Panc1 (cell line): ENCODE results near the gene PDHB. TPM values are rescaled to one million over a fixed set of nuclear protein-coding genes. Genes with fewer than 3 reads are reported as not detected.

Experiments used
- ATAC-seq: fragments of 200-7000 bp; cut with Tn5 transposase; 2 replicates; pipeline ENCODE4 v1.9.1; 2020; ENCODE audit warnings: mild to moderate bottlenecking, moderate library complexity
- BruUV-seq: library from RNA; stranded (reverse); fragments of 400-500 nt; replicated peaks from 2 replicates; lab custom pipeline; 2021; lab: Mats Ljungman, UMichigan
- CTCF ChIA-PET: fragments of 300-600 bp; sonication (Branson Sonifier 250); formaldehyde crosslinking; loops from one replicate; lab custom pipeline; 2022; ENCODE audit warnings: antibody characterized with exemption; lab: Charles Lee
- POLR2A ChIA-PET: fragments of 300-600 bp; sonication (Branson Sonifier 250); formaldehyde crosslinking; loops from one replicate; lab custom pipeline; 2022; ENCODE audit warnings: antibody characterized with exemption; lab: Charles Lee
- DNase-seq: peaks from one replicate; pipeline ENCODE4 v3.0.0-alpha.2; 2010; ENCODE audit warnings: low read depth, low spot score
- H3K27ac ChIP-seq: 2 replicates; pipeline ENCODE4 v1.5.1; 2011; ENCODE audit warnings: mild to moderate bottlenecking, low read length, inconsistent platforms
- H3K27me3 ChIP-seq: fragments of 200-500 bp; sonication (Bioruptor generic); 2 replicates; pipeline ENCODE4 v1.6.0; 2014; ENCODE audit warnings: low read length, inconsistent platforms; ENCODE audit not compliant: control insufficient read depth, insufficient read depth
- H3K36me3 ChIP-seq: fragments of 200-500 bp; sonication (Bioruptor generic); 2 replicates; pipeline ENCODE4 v1.5.1; 2014; ENCODE audit warnings: inconsistent platforms, mild to moderate bottlenecking, low read length, moderate library complexity; ENCODE audit not compliant: control insufficient read depth, insufficient read depth
- H3K4me1 ChIP-seq: 2 replicates; pipeline ENCODE4 v1.5.1; 2011; ENCODE audit warnings: inconsistent platforms, mild to moderate bottlenecking, low read length, moderate library complexity; ENCODE audit not compliant: control insufficient read depth, insufficient read depth
- H3K4me3 ChIP-seq, 2 experiments: 2 replicates each; pipeline ENCODE4 v1.5.1; 2011 to 2012; ENCODE audit warnings: low read depth in 2 of 2, low read length in 2 of 2, mild to moderate bottlenecking in 2 of 2, inconsistent platforms in 1 of 2, moderate library complexity in 1 of 2
- H3K9me3 ChIP-seq: fragments of 200-500 bp; sonication (Bioruptor generic); 2 replicates; pipeline ENCODE4 v1.5.1; 2014; ENCODE audit warnings: low read depth, mild to moderate bottlenecking, inconsistent platforms, low read length, moderate library complexity; ENCODE audit not compliant: control insufficient read depth, insufficient read depth
- CTCF ChIP-seq: fragments of 450-650 bp; IDR thresholded peaks from 2 replicates; pipeline ENCODE4 v1.5.1; 2017; ENCODE audit warnings: mild to moderate bottlenecking
- POLR2AphosphoS5 ChIP-seq: IDR thresholded peaks from 2 replicates; pipeline ENCODE4 v1.6.1; 2012; ENCODE audit warnings: mild to moderate bottlenecking, low read depth, low read length, moderate library complexity
- REST ChIP-seq, 2 experiments: IDR thresholded peaks; 2 replicates each; pipeline ENCODE4 v1.6.1; 2011 to 2012; ENCODE audit warnings: low read depth in 2 of 2, control low read depth in 1 of 2, low read length in 1 of 2, mild to moderate bottlenecking in 1 of 2, moderate library complexity in 1 of 2; ENCODE audit not compliant: insufficient read depth in 1 of 2
- SIN3A ChIP-seq: IDR thresholded peaks from 2 replicates; pipeline ENCODE4 v1.6.1; 2012; ENCODE audit warnings: low read depth, mild to moderate bottlenecking, low read length, moderate library complexity, borderline replicate concordance; ENCODE audit not compliant: insufficient read depth
- TCF7L2 ChIP-seq: IDR thresholded peaks from 2 replicates; pipeline ENCODE4 v1.6.1; 2011; ENCODE audit warnings: mild to moderate bottlenecking, low read depth, low read length, inconsistent platforms
- in situ Hi-C: cut with HindIII; loops from 2 replicates; pipeline ENCODE4 v1.10.0; 2016; ENCODE audit warnings: low sequenced_read_pairs, low pct_unique_long_range_greater_than_20kb
- intact Hi-C: fragments of 100-400 bp; cut with micrococcal nuclease; formaldehyde crosslinking; loops from one replicate; pipeline ENCODE4 v1.10.0; 2022; ENCODE audit not compliant: unreplicated experiment
- total RNA-seq: library from RNA; stranded (reverse); gene quantifications from one replicate; pipeline ENCODE4 v1.2.1, GENCODE V29; 2021; ENCODE audit not compliant: unreplicated experiment

The PDHB gene
- total RNA-seq, 1 experiment from 2014 or later = 66.6 TPM

GRCh38 chr3:58409663-58410062 is 24.0 kb downstream of the PDHB start:
- CTCF ChIA-PET = interaction anchor here (0.7 kb wide), 1 partner anchor 8 kb away, joined by 3 read pairs; no protein-coding TSS in a partner anchor
- TF ChIP-seq SIN3A (no peak), POLR2AphosphoS5 (no peak), TCF7L2 (no peak), CTCF (no peak), REST (IDR thresholded peaks at IDR 0.05; ENCODE audit: insufficient read depth in 1 of 2, low read depth in 2 of 2, low read length in 1 of 2) (no peak)
- no peaks in the 10 kb centered on the region for H3K4me1 ChIP-seq
- H3K9me3 ChIP-seq = no peaks in the 10 kb centered on the region
- in situ Hi-C loops (no loop called here), intact Hi-C loops (loop anchor here (5.0 to 10.0 kb wide), 2 partner anchors 72 to 225 kb away; no protein-coding TSS in a partner anchor)
- no peak overlapping the region for H3K27ac ChIP-seq
- H3K36me3 ChIP-seq = no peaks in the 10 kb centered on the region
- POLR2A ChIA-PET = no interaction called here
- H3K4me3 ChIP-seq = no peak overlapping the region
- DNase-seq (no peak), ATAC-seq (no peak)
- no peaks in the 10 kb centered on the region for H3K27me3 ChIP-seq
- no TSS peak for BruUV-seq

- ChIA-PET CTCF (no interaction called here), POLR2A (no interaction called here)
- Histone ChIP-seq H3K4me1 (no peaks in the 10 kb centered on the region), H3K9me3 (no peaks in the 10 kb centered on the region), H3K27ac (no peak overlapping the region), H3K36me3 (no peaks in the 10 kb centered on the region; the same call in 1 of the 2 replicates), H3K4me3 (no peak overlapping the region), H3K27me3 (no peaks in the 10 kb centered on the region)
- intact Hi-C loops (no loop called here), in situ Hi-C loops (no loop called here)
- BruUV-seq = no TSS peak
- no peak for TF ChIP-seq REST (IDR thresholded peaks at IDR 0.05; ENCODE audit: insufficient read depth in 1 of 2, low read depth in 2 of 2, low read length in 1 of 2)
- no peak for TF ChIP-seq SIN3A
- TF ChIP-seq TCF7L2 = no peak
- no peak for TF ChIP-seq CTCF
- no peak for TF ChIP-seq POLR2AphosphoS5
- ATAC-seq (no peak), DNase-seq (no peak)
Observed at GRCh38 chr3:58408906-58409305, 24.7 kb downstream of the PDHB start.
